Fibroblast of lung (primary cell): ENCODE measurements around the gene GPBAR1. TPM values are rescaled to one million over a fixed set of nuclear protein-coding genes. Genes with fewer than 3 reads are reported as not detected.

Source experiments
- DNase-seq, 2 donors: peaks; one replicate each; pipeline versions ENCODE4 v3.0.0 to v3.0.0-alpha.2; 2010; ENCODE audit warnings: low read depth in 2 of 2
- H2AFZ ChIP-seq: 2 replicates; pipeline ENCODE4 v1.5.1; 2012; ENCODE audit warnings: low read length, control low read depth, inconsistent platforms
- H3K27ac ChIP-seq: 2 replicates; pipeline ENCODE4 v1.5.1; 2011; ENCODE audit warnings: low read length, control low read depth; ENCODE audit not compliant: insufficient read depth
- H3K27me3 ChIP-seq: 2 replicates; pipeline ENCODE4 v1.5.1; 2011; ENCODE audit warnings: mild to moderate bottlenecking, low read length; ENCODE audit not compliant: control insufficient read depth, insufficient read depth
- H3K36me3 ChIP-seq: 2 replicates; pipeline ENCODE4 v1.5.1; 2011; ENCODE audit warnings: low read length; ENCODE audit not compliant: control insufficient read depth, insufficient read depth
- H3K4me1 ChIP-seq: 2 replicates; pipeline ENCODE4 v1.5.1; 2011; ENCODE audit warnings: low read length; ENCODE audit not compliant: control insufficient read depth, insufficient read depth; ENCODE audit errors: extremely low read depth
- H3K4me2 ChIP-seq: 2 replicates; pipeline ENCODE4 v1.5.1; 2011; ENCODE audit warnings: low read length, control low read depth; ENCODE audit not compliant: insufficient read depth; ENCODE audit errors: extremely low read depth
- H3K4me3 ChIP-seq, 4 experiments: fragments of 200-600 bp in 1 of 4; sonication (generic) in 1 of 4; replicated peaks in 1 of 4; 2 replicates each; pipeline ENCODE4 v1.5.1; 2011 to 2016; ENCODE audit warnings: low read length in 4 of 4, low read depth in 3 of 4, mild to moderate bottlenecking in 3 of 4, control low read depth in 2 of 4, inconsistent platforms in 1 of 4, mixed read lengths in 1 of 4; ENCODE audit not compliant: insufficient read depth in 1 of 4; ENCODE audit errors: control extremely low read depth in 1 of 4
- H3K79me2 ChIP-seq: 2 replicates; pipeline ENCODE4 v1.5.1; 2012; ENCODE audit warnings: mild to moderate bottlenecking, low read length, inconsistent platforms; ENCODE audit not compliant: control insufficient read depth, insufficient read depth
- H3K9ac ChIP-seq: 2 replicates; pipeline ENCODE4 v1.5.1; 2011; ENCODE audit warnings: mild to moderate bottlenecking, low read length, control low read depth; ENCODE audit not compliant: insufficient read depth
- H3K9me3 ChIP-seq: 2 replicates; pipeline ENCODE4 v1.5.1; 2012; ENCODE audit warnings: low read depth, low read length; ENCODE audit not compliant: control insufficient read depth, insufficient read depth
- H4K20me1 ChIP-seq: 2 replicates; pipeline ENCODE4 v1.5.1; 2011; ENCODE audit warnings: low read length; ENCODE audit not compliant: control insufficient read depth, insufficient read depth; ENCODE audit errors: extremely low read depth
- EZH2 ChIP-seq: IDR thresholded peaks from 2 replicates; pipeline ENCODE4 v1.5.1; 2012; ENCODE audit warnings: low read length, control low read depth, mild to moderate bottlenecking; ENCODE audit errors: missing control alignments
- polyA plus RNA-seq, 2 donors: library from polyadenylated mRNA; depleted of rRNA in 1 of 2; stranded (reverse) in 1 of 2; unstranded in 1 of 2; fragments of >200 nt; gene quantifications; 2 replicates each; pipeline ENCODE4 v1.2.1, GENCODE V29; 2011 to 2012; ENCODE audit warnings: missing spikeins in 1 of 2
- total RNA-seq: library from RNA; depleted of rRNA; stranded (reverse); fragments of >200 nt; gene quantifications from 2 replicates; pipeline ENCODE4 v1.2.1, GENCODE V29; 2014
- TF ChIP-seq, protein P1 (sequence below), 2 donors: IDR thresholded peaks in 1 of 2; conservative IDR thresholded peaks in 1 of 2; 1 replicate in 1 of 2; 2 replicates in 1 of 2; pipeline ENCODE4 v1.5.1; 2011 to 2012; ENCODE audit warnings: low read length in 2 of 2, control low read depth in 1 of 2, inconsistent platforms in 1 of 2, low read depth in 1 of 2, mild to moderate bottlenecking in 1 of 2

GPBAR1 gene
- total and polyA plus RNA-seq, 2 donors (not counting 1 experiment from before 2014, with no cell fraction given) = under 0.01 TPM; not detected in 1

GRCh38 chr2:218280260-218280870, 19.6 kb downstream of the GPBAR1 start:
- no peaks in the 10 kb centered on the region for H3K27me3 ChIP-seq
- no peaks in the 10 kb centered on the region for H4K20me1 ChIP-seq
- DNase-seq = no peak
- no peaks in the 10 kb centered on the region for H3K9me3 ChIP-seq
- H3K4me1 ChIP-seq = peaks cover 32% of the 10 kb centered on the region
- no peak overlapping the region for H3K9ac ChIP-seq
- no peak overlapping the region for H2AFZ ChIP-seq
- TF ChIP-seq EZH2 = no peak
- TF ChIP-seq, protein P1, sequence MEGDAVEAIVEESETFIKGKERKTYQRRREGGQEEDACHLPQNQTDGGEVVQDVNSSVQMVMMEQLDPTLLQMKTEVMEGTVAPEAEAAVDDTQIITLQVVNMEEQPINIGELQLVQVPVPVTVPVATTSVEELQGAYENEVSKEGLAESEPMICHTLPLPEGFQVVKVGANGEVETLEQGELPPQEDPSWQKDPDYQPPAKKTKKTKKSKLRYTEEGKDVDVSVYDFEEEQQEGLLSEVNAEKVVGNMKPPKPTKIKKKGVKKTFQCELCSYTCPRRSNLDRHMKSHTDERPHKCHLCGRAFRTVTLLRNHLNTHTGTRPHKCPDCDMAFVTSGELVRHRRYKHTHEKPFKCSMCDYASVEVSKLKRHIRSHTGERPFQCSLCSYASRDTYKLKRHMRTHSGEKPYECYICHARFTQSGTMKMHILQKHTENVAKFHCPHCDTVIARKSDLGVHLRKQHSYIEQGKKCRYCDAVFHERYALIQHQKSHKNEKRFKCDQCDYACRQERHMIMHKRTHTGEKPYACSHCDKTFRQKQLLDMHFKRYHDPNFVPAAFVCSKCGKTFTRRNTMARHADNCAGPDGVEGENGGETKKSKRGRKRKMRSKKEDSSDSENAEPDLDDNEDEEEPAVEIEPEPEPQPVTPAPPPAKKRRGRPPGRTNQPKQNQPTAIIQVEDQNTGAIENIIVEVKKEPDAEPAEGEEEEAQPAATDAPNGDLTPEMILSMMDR (conservative IDR thresholded peaks at IDR 0.05 in 1 of 2, IDR thresholded peaks at IDR 0.05 in 1 of 2; ENCODE audit: low read depth in 1 of 2, low read length in 2 of 2) = no peak
- no peak overlapping the region for H3K27ac ChIP-seq
- H3K79me2 ChIP-seq = peaks cover 58% of the 10 kb centered on the region
- peaks cover 39% of the 10 kb centered on the region for H3K36me3 ChIP-seq
- no peak overlapping the region for H3K4me3 ChIP-seq
- no peak overlapping the region for H3K4me2 ChIP-seq

DNA sequence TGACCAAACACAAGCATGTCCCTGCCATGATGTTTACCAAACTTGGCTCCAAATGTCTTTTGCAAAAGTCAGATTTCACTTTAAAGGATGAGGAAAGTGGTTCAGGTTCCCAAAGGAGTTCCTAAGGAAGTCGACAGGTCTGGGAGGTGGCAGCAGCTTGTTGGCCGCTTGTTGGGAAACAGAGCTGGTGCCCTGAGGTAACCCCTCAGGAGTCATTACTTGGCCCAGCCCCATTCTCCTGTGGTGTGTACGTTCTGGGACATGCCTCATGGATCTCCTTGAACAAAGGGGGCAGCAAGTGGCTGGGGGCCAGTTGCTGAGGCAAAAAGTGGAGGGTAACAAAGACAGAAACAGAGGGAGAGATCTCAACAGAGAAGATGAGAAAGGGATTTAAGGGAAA, 20.6 kb downstream of the GPBAR1 start:
- no peak for TF ChIP-seq EZH2
- TF ChIP-seq, protein P1 (conservative IDR thresholded peaks at IDR 0.05 in 1 of 2, IDR thresholded peaks at IDR 0.05 in 1 of 2; ENCODE audit: low read depth in 1 of 2, low read length in 2 of 2) = no peak
- Histone ChIP-seq H3K9ac (peak overlapping the region; percentile 18), H3K79me2 (peaks cover 67% of the 10 kb centered on the region), H2AFZ (no peak overlapping the region), H3K4me1 (peaks cover 41% of the 10 kb centered on the region), H3K9me3 (no peaks in the 10 kb centered on the region), H3K4me3 (no peak overlapping the region), H4K20me1 (no peaks in the 10 kb centered on the region), H3K4me2 (no peak overlapping the region), H3K27ac (peak overlapping the region; percentile 77), H3K27me3 (no peaks in the 10 kb centered on the region), H3K36me3 (peaks cover 29% of the 10 kb centered on the region)
- peak; percentile 18 to 30 for DNase-seq

DNA sequence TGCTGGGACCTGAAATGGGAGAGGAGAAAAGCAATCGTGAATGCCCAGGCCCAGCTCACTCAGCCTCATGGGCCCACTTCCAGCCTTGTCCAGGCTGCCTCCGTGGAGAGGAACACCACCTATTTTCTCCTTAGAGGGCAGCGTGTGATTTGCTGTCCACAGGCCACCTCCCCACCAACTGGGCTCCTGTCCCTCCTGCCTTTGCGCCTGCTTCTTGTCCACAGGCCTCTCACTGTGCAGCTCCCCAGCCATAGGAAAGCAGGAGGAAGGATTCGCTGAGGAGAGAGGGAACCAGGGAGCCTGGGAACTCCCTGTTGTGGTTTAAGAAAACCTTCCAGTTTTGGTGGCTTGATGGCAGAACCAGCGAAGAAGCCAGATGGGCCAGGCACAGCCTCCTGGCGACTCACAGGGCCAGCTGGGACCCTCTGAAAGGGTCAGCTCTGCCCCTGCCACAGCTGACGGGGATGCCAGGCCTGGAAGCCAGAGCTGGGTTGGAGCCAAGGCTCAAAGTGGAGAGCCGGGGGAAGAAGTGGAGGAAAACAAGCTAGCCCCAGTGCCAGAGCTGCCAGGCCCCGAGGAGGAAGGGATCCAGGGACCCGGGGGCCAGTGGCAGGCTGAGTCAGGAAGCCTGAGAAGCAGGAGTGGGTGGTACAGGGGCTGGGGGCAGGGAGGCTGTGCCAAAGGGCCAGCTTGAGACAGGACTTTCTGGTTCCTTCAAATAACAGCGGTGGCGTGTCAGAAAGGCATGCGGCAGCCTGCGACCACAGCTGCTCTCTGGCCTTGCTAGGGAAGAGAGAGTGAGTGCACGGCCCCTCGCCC, 21.6 kb downstream of the GPBAR1 start:
- Histone ChIP-seq H3K9ac (peak overlapping the region; percentile 9), H3K36me3 (peaks cover 21% of the 10 kb centered on the region), H3K4me1 (peaks cover 46% of the 10 kb centered on the region), H4K20me1 (no peaks in the 10 kb centered on the region), H3K4me3 (peak overlapping the region in 1 of 4 experiments; percentile 8), H3K79me2 (peaks cover 67% of the 10 kb centered on the region), H3K9me3 (no peaks in the 10 kb centered on the region), H3K27ac (peak overlapping the region; percentile 77), H3K27me3 (no peaks in the 10 kb centered on the region), H3K4me2 (peak overlapping the region; percentile 6), H2AFZ (no peak overlapping the region)
- DNase-seq = peak; percentile 57 to 77
- TF ChIP-seq EZH2 = no peak
- TF ChIP-seq, protein P1 (conservative IDR thresholded peaks at IDR 0.05 in 1 of 2, IDR thresholded peaks at IDR 0.05 in 1 of 2; ENCODE audit: low read depth in 1 of 2, low read length in 2 of 2) = no peak
